Tibial artery (tissue), 4 donors: Measurements from ENCODE around the gene MAPK12.

ENCODE experiments used
- DNase-seq, 2 donors: peaks; one replicate each; pipeline ENCODE4 v3.0.0-alpha.2; 2019
- H3K27ac ChIP-seq, 2 donors: fragments of 200-600 bp; sonication (generic) in 1 of 2; 1 replicate in 1 of 2; 2 replicates in 1 of 2; pipeline ENCODE4 v1.5.1; 2018 to 2019; ENCODE audit warnings: mild to moderate bottlenecking in 1 of 2
- H3K27me3 ChIP-seq, 2 donors: fragments of 200-600 bp; sonication (generic) in 1 of 2; one replicate each; pipeline versions ENCODE4 v1.5.1 to v1.6.0; 2016 to 2019
- H3K36me3 ChIP-seq, 3 donors: fragments of 200-600 bp; sonication (generic) in 2 of 3; one replicate each; pipeline ENCODE4 v1.5.1; 2016 to 2019; ENCODE audit warnings: mild to moderate bottlenecking in 2 of 3
- H3K4me1 ChIP-seq, 4 donors: fragments of 200-600 bp; sonication (generic) in 2 of 4; 1 replicate in 3 of 4; 2 replicates in 1 of 4; pipeline ENCODE4 v1.5.1; 2016 to 2019
- H3K4me3 ChIP-seq, 2 donors: fragments of 200-600 bp; sonication (generic) in 1 of 2; 1 replicate in 1 of 2; 2 replicates in 1 of 2; pipeline ENCODE4 v1.5.1; 2018 to 2019; ENCODE audit warnings: mild to moderate bottlenecking in 2 of 2
- H3K9me3 ChIP-seq, 3 donors: fragments of 200-600 bp; sonication (generic) in 1 of 3; one replicate each; pipeline ENCODE4 v1.5.1; 2016 to 2019
- intact Hi-C: fragments of 100-400 bp; cut with DNase I; formaldehyde crosslinking; loops from one replicate; pipeline ENCODE4 v1.15.0; 2023; ENCODE audit warnings: low total_unique reads
- TF ChIP-seq, protein P1 (sequence below), 2 experiments: fragments of 200-600 bp in 1 of 2; fragments of 450-650 bp in 1 of 2; IDR thresholded peaks; one replicate each; pipeline ENCODE4 v1.5.1; 2017 to 2019; ENCODE audit warnings: antibody characterized with exemption in 2 of 2, mild to moderate bottlenecking in 1 of 2, moderate library complexity in 1 of 2

Gene MAPK12

DNA sequence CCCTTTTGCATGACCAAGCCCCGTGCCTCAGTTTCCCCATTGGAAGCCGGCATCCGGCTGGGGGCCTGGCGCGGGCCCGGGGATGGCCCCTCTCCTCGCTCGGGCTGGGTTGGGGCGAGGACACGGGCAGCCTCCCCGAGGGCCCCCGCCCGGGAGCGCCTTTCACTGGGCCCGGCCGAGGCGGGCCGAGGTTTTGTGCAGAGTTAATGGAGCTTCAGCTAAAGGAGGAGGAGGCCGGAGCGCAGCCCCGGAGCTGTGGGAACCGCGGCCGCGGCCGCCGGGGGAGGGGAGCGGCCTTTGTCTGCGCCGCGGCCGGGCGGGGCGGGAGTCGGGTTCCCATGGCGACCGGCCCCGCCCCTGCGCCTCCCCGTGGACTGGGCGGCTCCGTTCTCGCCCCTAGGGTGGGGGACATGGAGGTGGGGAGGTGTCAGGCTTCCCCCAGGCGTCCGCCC is 10.1 kb upstream of the MAPK12 start:
- Histone ChIP-seq H3K4me3 (peak overlapping the region; percentile 49 to 54), H3K9me3 (no peaks in the 10 kb centered on the region), H3K36me3 (peaks cover 12 to 23% (median 18%) of the 10 kb centered on the region in 3 donors), H3K27ac (no peak overlapping the region), H3K4me1 (peaks cover 0 to 54% (median 47%) of the 10 kb centered on the region in 4 donors), H3K27me3 (peaks cover 4 to 18% of the 10 kb centered on the region in 2 donors)
- no peak for DNase-seq
- TF ChIP-seq, protein P1, sequence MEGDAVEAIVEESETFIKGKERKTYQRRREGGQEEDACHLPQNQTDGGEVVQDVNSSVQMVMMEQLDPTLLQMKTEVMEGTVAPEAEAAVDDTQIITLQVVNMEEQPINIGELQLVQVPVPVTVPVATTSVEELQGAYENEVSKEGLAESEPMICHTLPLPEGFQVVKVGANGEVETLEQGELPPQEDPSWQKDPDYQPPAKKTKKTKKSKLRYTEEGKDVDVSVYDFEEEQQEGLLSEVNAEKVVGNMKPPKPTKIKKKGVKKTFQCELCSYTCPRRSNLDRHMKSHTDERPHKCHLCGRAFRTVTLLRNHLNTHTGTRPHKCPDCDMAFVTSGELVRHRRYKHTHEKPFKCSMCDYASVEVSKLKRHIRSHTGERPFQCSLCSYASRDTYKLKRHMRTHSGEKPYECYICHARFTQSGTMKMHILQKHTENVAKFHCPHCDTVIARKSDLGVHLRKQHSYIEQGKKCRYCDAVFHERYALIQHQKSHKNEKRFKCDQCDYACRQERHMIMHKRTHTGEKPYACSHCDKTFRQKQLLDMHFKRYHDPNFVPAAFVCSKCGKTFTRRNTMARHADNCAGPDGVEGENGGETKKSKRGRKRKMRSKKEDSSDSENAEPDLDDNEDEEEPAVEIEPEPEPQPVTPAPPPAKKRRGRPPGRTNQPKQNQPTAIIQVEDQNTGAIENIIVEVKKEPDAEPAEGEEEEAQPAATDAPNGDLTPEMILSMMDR (IDR thresholded peaks at IDR 0.05), result no peak
- intact Hi-C loops, result no loop called here

DNA sequence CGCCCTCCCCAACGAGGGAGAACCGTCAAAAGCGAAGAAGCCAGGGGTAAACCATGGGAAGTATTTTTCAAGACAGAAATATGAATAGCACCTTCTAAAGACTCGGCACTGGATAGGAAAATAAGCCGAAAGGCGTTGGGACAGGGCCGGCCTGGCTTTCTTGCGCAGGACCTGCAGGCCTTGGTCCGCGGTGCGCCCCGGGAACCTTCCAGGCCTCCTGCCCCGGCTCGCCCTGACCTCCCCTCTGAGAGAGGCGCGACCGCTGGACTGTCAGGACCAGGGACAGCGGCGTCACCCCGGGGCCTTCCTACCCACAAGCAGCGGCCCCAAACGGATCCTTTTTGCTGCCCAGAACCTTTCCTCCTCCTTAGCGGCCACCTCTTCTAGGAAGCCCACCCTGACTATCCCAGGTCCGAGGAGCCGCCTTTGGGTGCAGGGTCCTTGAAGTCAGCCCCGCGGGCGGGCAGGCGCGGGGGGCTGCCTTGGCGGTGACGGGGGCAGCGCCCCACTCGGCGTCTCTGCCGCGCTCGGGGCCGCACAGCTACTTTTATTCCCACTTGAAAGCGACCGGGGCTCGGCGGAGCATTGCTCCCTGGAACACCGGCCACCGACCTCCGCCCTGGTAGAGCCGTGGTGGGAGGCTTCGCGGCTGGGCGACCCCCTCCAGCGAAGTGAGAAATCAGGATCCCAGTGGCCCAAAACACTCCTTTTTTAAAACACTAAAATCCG is 9.3 kb upstream of the MAPK12 start:
- Histone ChIP-seq H3K36me3 (peaks cover 11 to 16% (median 11%) of the 10 kb centered on the region in 3 donors), H3K9me3 (no peaks in the 10 kb centered on the region), H3K4me1 (peaks cover 0 to 54% (median 47%) of the 10 kb centered on the region in 4 donors), H3K27me3 (peaks cover 4 to 21% of the 10 kb centered on the region in 2 donors), H3K27ac (no peak overlapping the region), H3K4me3 (peak overlapping the region; percentile 49 to 54)
- TF ChIP-seq, protein P1 (IDR thresholded peaks at IDR 0.05), result no peak
- intact Hi-C loops, result no loop called here
- DNase-seq, result peak; percentile 73 to 80

DNA sequence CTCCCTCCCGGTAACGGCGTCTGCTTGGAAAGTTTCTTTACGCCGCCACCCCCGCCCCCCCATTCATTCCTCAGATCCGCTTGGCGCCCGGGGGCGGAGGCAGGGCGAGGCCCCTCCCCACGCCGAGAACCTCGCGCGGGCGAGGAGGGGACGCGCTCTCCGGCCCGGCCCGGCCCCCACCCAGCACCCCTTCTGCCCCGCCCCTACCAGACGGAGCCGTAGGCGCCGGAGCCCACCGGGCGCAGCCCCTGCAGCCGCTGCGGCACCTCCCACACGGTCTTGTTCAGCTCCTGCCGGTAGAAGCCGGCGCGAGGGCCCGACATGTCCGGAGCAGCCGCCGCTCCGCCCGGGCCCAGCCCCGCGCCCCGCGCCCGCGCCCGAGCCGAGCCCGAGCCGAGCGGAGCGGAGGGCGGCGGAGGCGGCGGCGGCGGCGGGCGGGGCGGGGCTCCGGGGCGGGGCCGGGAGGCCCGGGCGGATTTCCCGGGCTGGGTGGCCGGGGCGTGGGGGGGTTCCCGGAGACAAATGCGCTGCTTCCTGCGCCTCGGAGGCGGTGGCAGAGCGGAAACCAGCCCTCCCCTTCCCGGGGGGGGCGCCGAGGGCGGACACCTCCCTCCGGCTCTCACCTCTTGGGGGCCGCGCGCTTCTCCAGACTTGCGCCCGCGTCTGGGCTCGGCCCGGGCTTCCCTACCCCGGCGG is 8.6 kb upstream of the MAPK12 start, which contains the start of gene MAPK11:
Gene MAPK11, minus strand, starts transcription at position 411 of the 696 bp plus-strand sequence. Its CDS starts 88 bp downstream, at position 323.
- Histone ChIP-seq H3K27me3 (peaks cover 4 to 21% of the 10 kb centered on the region in 2 donors), H3K4me3 (peak within 1 kb of the TSS; percentile 49 to 54), H3K4me1 (peaks cover 0 to 54% (median 47%) of the 10 kb centered on the region in 4 donors), H3K27ac (peak within 1 kb of the TSS in 1 of 2 donors; percentile 3), H3K36me3 (peaks cover 3 to 9% (median 4%) of the 10 kb centered on the region in 3 donors), H3K9me3 (no peaks in the 10 kb centered on the region)
- DNase-seq, result no peak
- intact Hi-C loops, result no loop called here
- TF ChIP-seq, protein P1 (IDR thresholded peaks at IDR 0.05), result no peak

DNA sequence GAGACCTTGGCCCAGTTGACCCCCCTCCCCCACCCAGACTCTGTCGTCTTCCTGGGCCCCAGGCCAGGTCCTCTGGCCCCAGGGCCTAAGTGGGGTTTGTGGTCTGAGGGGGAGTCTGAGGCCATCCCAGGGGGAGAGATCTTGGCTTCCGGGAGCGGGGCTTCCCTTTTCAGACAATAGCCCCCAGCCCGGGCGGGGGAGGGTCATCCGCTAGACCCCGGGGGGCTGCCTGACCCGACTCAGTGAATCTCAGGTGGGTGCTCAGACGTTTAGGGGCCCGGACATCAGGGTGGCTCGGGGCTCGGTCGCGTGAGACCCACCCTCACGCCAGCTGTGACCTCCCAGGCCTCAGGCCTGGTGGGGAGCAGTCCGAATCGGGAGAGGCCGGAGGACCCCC is 8.1 kb upstream of the MAPK12 start:
- peaks cover 0 to 54% (median 47%) of the 10 kb centered on the region in 4 donors for H3K4me1 ChIP-seq
- intact Hi-C loops, result no loop called here
- H3K36me3 ChIP-seq, result peaks cover 0 to 5% (median 0%) of the 10 kb centered on the region in 3 donors
- H3K27ac ChIP-seq, result peak overlapping the region in 1 of 2 donors; percentile 3
- peak overlapping the region; percentile 49 to 54 for H3K4me3 ChIP-seq
- DNase-seq, result no peak
- TF ChIP-seq, protein P1 (IDR thresholded peaks at IDR 0.05), result no peak
- H3K27me3 ChIP-seq, result peaks cover 4 to 25% of the 10 kb centered on the region in 2 donors
- H3K9me3 ChIP-seq, result no peaks in the 10 kb centered on the region

DNA sequence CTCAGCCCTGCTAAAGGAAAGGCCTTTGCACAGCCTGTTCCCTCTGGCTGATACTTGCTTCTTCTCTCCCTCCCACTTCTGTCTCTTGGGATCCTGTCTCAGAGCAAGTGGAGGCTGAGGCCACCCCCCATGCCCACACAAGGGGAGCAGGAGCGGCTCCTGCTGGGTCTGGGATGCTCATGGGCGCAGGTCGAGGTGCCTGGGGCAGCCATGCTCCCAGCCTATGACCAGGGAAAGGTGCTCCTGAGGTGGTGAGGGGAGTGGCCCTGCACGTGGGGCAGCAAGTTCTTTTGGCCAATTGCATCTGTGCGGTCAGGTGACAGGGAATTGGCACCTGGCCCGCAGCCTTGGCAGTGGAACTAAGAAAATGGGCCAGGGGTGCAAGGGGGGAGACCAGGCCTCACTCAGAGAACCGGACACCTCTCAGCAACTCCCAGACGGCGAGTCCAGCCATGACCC is 7.2 kb upstream of the MAPK12 start:
- no peak overlapping the region for H3K27ac ChIP-seq
- no peak for DNase-seq
- H3K36me3 ChIP-seq, result no peaks in the 10 kb centered on the region
- peaks cover 4 to 32% of the 10 kb centered on the region in 2 donors for H3K27me3 ChIP-seq
- no peak overlapping the region for H3K4me3 ChIP-seq
- peaks cover 0 to 54% (median 47%) of the 10 kb centered on the region in 4 donors for H3K4me1 ChIP-seq
- H3K9me3 ChIP-seq, result no peaks in the 10 kb centered on the region
- TF ChIP-seq, protein P1 (IDR thresholded peaks at IDR 0.05), result no peak
- intact Hi-C loops, result no loop called here
